ENCODE data around the gene MRTFB.
"Not testable (repeated sequence)": the region's sequence is repeated elsewhere in the genome, so short reads cannot be mapped to it uniquely, and the experiment has no call there.

Gene MRTFB

GRCh38 chr16:14070877-14071575 is at the start of gene MRTFB:
TSS of gene MRTFB (plus strand) at chr16:14071319. CDS start at chr16:14140607, 69,288 bp downstream.
- Mint-ChIP-seq H3K36me3 (no peaks in the 10 kb centered on the region), H3K27me3 (no peaks in the 10 kb centered on the region), H3K4me1 (peaks cover 22% of the 10 kb centered on the region), H3K4me3 (peak within 1 kb of the TSS; percentile 89), H3K9me3 (no peaks in the 10 kb centered on the region), H3K27ac (peak within 1 kb of the TSS; percentile 90)

- not testable (repeated sequence) for H3K4me1 Mint-ChIP-seq, H3K36me3 Mint-ChIP-seq, H3K27ac Mint-ChIP-seq, H3K27me3 Mint-ChIP-seq, H3K4me3 Mint-ChIP-seq, H3K9me3 Mint-ChIP-seq
Measured at GRCh38 chr16:14023526-14023925, 47.6 kb upstream of the MRTFB start.

GRCh38 chr16:14024283-14024682 is 46.8 kb upstream of the MRTFB start:
- Mint-ChIP-seq H3K36me3 (peaks cover 3% of the 10 kb centered on the region), H3K4me3 (no peak overlapping the region), H3K27ac (no peak overlapping the region), H3K9me3 (peaks cover 3% of the 10 kb centered on the region), H3K4me1 (no peaks in the 10 kb centered on the region), H3K27me3 (peaks cover 7% of the 10 kb centered on the region)

DNA sequence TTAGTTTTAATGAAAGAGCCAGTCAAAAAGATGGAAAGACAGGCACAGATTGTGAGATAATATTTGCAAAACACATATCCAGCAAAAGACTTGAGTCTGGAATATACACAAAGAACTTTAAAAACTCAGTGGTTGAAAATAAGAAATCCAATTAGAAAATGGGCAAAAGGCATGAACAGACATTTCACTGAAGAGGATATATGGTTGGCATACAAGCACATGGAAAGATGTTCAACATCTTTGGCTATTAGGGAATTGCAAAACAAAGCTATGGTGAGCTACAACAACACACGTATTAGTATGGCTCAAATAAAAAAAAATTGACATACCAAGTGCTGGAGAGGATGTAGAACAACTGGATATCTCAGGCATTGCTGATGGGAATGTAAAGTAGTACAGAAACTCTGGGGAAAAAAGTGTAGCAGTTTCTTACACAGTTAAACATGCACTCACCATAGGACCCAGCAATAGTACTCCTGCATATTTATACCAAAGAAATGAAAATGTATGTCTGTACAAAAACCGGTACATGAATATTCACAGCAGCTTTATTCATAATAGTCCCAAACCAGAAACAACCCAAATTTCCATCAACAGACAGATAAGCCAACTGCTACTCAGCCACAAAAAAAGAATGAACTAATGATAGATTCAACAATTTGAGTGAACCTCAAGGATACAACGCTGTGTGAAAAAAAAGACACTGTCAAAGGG is 44.4 kb upstream of the MRTFB start:
- H3K27ac Mint-ChIP-seq, result no peak overlapping the region
- no peak overlapping the region for H3K4me3 Mint-ChIP-seq
- peaks cover 7% of the 10 kb centered on the region for H3K27me3 Mint-ChIP-seq
- H3K36me3 Mint-ChIP-seq, result peaks cover 3% of the 10 kb centered on the region
- H3K4me1 Mint-ChIP-seq, result no peaks in the 10 kb centered on the region
- H3K9me3 Mint-ChIP-seq, result peaks cover 3% of the 10 kb centered on the region

GRCh38 chr16:14028202-14028601 is 42.9 kb upstream of the MRTFB start:
- H3K27me3 Mint-ChIP-seq, result peaks cover 7% of the 10 kb centered on the region
- H3K27ac Mint-ChIP-seq, result no peak overlapping the region
- H3K4me3 Mint-ChIP-seq, result no peak overlapping the region
- H3K36me3 Mint-ChIP-seq, result peaks cover 3% of the 10 kb centered on the region
- H3K4me1 Mint-ChIP-seq, result no peaks in the 10 kb centered on the region
- peaks cover 3% of the 10 kb centered on the region for H3K9me3 Mint-ChIP-seq

DNA sequence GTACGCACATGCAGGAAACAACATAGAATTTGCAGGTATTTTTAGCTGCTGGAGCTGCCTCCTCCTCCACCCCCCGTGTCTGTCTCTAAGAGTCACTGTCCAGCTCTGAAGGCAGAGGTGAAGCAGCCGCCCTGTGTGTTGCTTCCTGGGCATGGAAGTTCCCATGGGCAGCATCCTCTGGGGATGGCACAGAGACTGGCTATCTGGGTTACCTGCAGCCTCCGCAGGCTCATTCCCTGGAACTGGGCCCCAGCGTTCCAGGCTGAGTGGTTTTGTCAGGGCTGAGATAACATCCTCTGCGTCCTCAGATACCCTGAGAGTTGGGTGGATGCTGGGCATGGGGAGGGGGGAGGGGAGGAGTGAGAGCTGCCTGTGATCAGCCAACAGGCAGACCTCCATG is 41.5 kb upstream of the MRTFB start:
- H3K4me1 Mint-ChIP-seq, result no peaks in the 10 kb centered on the region
- H3K4me3 Mint-ChIP-seq, result no peak overlapping the region
- peaks cover 3% of the 10 kb centered on the region for H3K36me3 Mint-ChIP-seq
- H3K27ac Mint-ChIP-seq, result no peak overlapping the region
- H3K27me3 Mint-ChIP-seq, result peaks cover 7% of the 10 kb centered on the region
- no peaks in the 10 kb centered on the region for H3K9me3 Mint-ChIP-seq

- no peaks in the 10 kb centered on the region for H3K9me3 Mint-ChIP-seq
- no peaks in the 10 kb centered on the region for H3K27me3 Mint-ChIP-seq
- no peaks in the 10 kb centered on the region for H3K36me3 Mint-ChIP-seq
- H3K4me3 Mint-ChIP-seq, result no peak overlapping the region
- no peak overlapping the region for H3K27ac Mint-ChIP-seq
- H3K4me1 Mint-ChIP-seq, result no peaks in the 10 kb centered on the region
Measured at GRCh38 chr16:14035092-14035491, 36.0 kb upstream of the MRTFB start.

DNA sequence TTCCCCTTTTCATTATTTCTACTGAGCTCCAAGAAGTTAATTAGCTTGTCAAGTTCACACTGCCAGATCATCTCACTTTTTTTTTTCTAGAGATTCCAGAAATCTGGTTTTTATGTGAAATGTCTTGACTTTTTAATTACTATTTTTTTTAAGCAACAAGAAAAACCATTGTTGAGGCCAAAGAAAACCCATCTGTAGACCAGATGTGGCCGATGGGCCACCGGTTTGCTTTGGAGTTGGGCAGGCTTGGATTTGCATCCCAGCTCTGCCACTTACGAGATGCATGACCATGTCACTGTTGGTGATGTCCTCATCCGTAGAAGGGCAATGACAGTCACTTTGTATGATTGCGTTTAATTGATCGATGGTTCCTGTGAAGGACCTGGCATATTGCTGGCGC is 34.2 kb upstream of the MRTFB start:
- H3K4me3 Mint-ChIP-seq, result no peak overlapping the region
- H3K36me3 Mint-ChIP-seq, result no peaks in the 10 kb centered on the region
- no peaks in the 10 kb centered on the region for H3K27me3 Mint-ChIP-seq

DNA sequence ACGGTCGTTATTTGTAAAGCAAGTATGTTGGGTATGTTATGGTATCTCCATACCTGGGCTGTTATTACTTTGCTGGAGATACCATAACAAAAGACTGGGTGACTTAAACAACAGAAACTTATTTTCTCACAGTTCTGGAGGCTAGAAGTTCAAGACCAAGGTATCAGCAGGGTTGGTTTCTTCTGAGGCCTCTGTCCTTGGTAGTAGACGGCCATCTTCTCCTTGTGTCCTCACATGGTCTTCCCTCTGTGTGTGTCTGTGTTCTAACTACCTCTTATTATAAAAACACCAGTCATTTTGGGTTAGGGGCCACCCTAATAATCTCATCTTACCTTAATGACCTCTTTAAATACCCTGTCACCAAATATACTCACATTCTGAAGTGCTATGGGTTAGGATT is 33.2 kb upstream of the MRTFB start:
- Mint-ChIP-seq H3K4me3 (no peak overlapping the region), H3K27ac (no peak overlapping the region), H3K36me3 (no peaks in the 10 kb centered on the region), H3K4me1 (peaks cover 6% of the 10 kb centered on the region), H3K9me3 (no peaks in the 10 kb centered on the region), H3K27me3 (no peaks in the 10 kb centered on the region)

More for the DNA sequence above, 34.2 kb upstream of the MRTFB start:
- Mint-ChIP-seq H3K9me3 (no peaks in the 10 kb centered on the region), H3K27ac (no peak overlapping the region), H3K4me1 (peaks cover 6% of the 10 kb centered on the region)

GRCh38 chr16:14041164-14041563 is 30.0 kb upstream of the MRTFB start:
- Mint-ChIP-seq H3K27me3 (no peaks in the 10 kb centered on the region), H3K4me1 (peaks cover 6% of the 10 kb centered on the region), H3K9me3 (no peaks in the 10 kb centered on the region), H3K36me3 (no peaks in the 10 kb centered on the region), H3K27ac (peak overlapping the region; percentile 90), H3K4me3 (peak overlapping the region; percentile 21)

DNA sequence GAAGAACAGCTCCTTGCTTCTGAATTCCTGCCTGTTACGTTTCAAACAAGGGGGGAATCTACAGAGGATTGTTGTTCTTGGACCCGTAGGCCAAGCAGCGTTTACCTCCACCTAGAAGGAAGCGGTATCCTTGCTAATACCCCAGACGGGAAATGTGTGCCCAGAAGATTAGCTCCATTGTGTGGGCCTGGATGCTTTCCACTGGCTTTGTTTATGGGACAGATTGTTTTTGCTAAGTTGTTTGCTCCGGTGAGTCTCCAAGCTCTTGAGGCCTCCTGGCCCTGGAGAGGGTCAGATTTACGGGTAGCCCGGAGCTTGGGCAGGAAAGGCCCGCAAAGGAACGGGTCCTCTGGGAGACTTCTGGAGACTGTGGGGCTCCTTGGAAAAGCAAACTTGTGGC is 28.4 kb upstream of the MRTFB start:
- Mint-ChIP-seq H3K27me3 (no peaks in the 10 kb centered on the region), H3K36me3 (no peaks in the 10 kb centered on the region), H3K27ac (no peak overlapping the region), H3K9me3 (no peaks in the 10 kb centered on the region), H3K4me1 (peaks cover 6% of the 10 kb centered on the region), H3K4me3 (no peak overlapping the region)

GRCh38 chr16:14043278-14043677 is 27.8 kb upstream of the MRTFB start:
- Mint-ChIP-seq H3K9me3 (no peaks in the 10 kb centered on the region), H3K27me3 (no peaks in the 10 kb centered on the region), H3K36me3 (no peaks in the 10 kb centered on the region), H3K27ac (no peak overlapping the region), H3K4me3 (no peak overlapping the region), H3K4me1 (peaks cover 6% of the 10 kb centered on the region)

- H3K9me3 Mint-ChIP-seq, result no peaks in the 10 kb centered on the region
Measured at GRCh38 chr16:14043793-14044192, 27.3 kb upstream of the MRTFB start.

GRCh38 chr16:14047121-14047859 is 23.8 kb upstream of the MRTFB start:
- H3K4me1 Mint-ChIP-seq, H3K4me3 Mint-ChIP-seq, H3K36me3 Mint-ChIP-seq, H3K9me3 Mint-ChIP-seq, H3K27ac Mint-ChIP-seq, H3K27me3 Mint-ChIP-seq: not testable (repeated sequence)

More at GRCh38 chr16:14043793-14044192, 27.3 kb upstream of the MRTFB start:
- Mint-ChIP-seq H3K4me1 (peaks cover 6% of the 10 kb centered on the region), H3K36me3 (no peaks in the 10 kb centered on the region), H3K27me3 (no peaks in the 10 kb centered on the region), H3K4me3 (no peak overlapping the region), H3K27ac (no peak overlapping the region)

DNA sequence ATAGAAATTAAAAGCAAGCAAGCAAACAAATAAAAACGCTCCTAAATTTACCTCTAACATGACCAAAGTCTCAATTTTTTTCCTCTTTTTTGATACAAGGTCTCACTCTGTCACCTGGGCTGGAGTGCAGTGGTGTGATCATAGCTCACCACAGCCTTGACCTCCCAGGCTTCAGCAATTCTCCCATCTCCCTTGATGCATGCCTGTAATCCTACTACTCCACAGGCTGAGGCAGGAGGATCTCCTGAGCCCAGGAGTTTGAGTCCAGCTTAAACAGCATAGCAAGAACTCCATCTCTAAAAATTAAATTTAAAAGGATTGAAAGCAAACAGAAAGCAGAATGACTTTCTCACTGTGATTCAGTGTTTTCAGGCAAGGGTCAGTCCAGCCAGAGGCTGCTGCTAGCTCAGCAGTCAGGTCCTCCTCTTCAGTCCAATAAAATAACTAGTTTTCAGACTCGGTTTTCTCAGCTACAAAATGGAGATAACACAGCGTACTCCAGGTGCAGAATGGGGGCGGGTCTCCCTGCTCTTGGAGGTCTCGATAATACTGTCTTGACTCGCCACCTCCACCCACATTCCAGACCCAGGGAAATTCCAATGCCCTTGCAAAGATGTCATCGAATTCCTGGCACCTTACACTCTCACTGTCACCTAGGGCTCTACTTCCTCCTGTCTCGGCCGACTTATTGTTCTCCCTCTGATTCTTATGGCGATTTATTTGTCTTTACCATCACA is 20.7 kb upstream of the MRTFB start:
- no peaks in the 10 kb centered on the region for H3K36me3 Mint-ChIP-seq
- no peaks in the 10 kb centered on the region for H3K9me3 Mint-ChIP-seq
- no peaks in the 10 kb centered on the region for H3K27me3 Mint-ChIP-seq
- H3K4me1 Mint-ChIP-seq, result no peaks in the 10 kb centered on the region
- H3K27ac Mint-ChIP-seq, result no peak overlapping the region
- no peak overlapping the region for H3K4me3 Mint-ChIP-seq

All from activated naive CD4-positive, alpha-beta T cell treated with anti-CD3 and anti-CD28 coated beads, Interleukin-2, amount 50 U/mL, for 24 hours (primary cell).